Upper lobe of left lung (tissue), 6 donors: ENCODE results near the gene SOX10. TPM values are rescaled to one million over a fixed set of nuclear protein-coding genes. Genes with fewer than 3 reads are reported as not detected.

Experiments
- ATAC-seq, 2 donors: fragments of 200-7000 bp; cut with Tn5 transposase; one replicate each; pipeline ENCODE4 v1.9.1; 2022; ENCODE audit warnings: mild to moderate bottlenecking in 2 of 2, moderate library complexity in 2 of 2; ENCODE audit not compliant: low FRiP score in 2 of 2
- DNase-seq, 2 donors: peaks; one replicate each; pipeline ENCODE4 v3.0.0-alpha.2; 2019 to 2020
- H3K27ac ChIP-seq, 4 donors: fragments of 200-600 bp; sonication (generic); one replicate each; pipeline ENCODE4 v1.5.1; 2016 to 2019
- H3K27me3 ChIP-seq, 4 donors: fragments of 200-600 bp; sonication (generic); one replicate each; pipeline ENCODE4 v1.5.1; 2017 to 2019
- H3K36me3 ChIP-seq, 4 donors: fragments of 200-600 bp; sonication (generic); one replicate each; pipeline ENCODE4 v1.5.1; 2016 to 2019
- H3K4me1 ChIP-seq, 4 donors: fragments of 200-600 bp; sonication (generic); one replicate each; pipeline ENCODE4 v1.5.1; 2018 to 2019
- H3K4me3 ChIP-seq, 4 donors: fragments of 200-600 bp; sonication (generic); one replicate each; pipeline ENCODE4 v1.5.1; 2017 to 2019; ENCODE audit warnings: mild to moderate bottlenecking in 2 of 4, moderate library complexity in 1 of 4
- H3K9me3 ChIP-seq, 4 donors: fragments of 200-600 bp; sonication (generic); one replicate each; pipeline ENCODE4 v1.5.1; 2018 to 2019
- EP300 ChIP-seq, 4 donors: sonication (generic); formaldehyde crosslinking; IDR thresholded peaks; one replicate each; pipeline ENCODE4 v1.5.1; 2017; ENCODE audit warnings: antibody characterized with exemption in 4 of 4, control low read depth in 2 of 4
- POLR2A ChIP-seq, 4 donors: fragments of 450-650 bp; IDR thresholded peaks; one replicate each; pipeline ENCODE4 v1.5.1; 2016 to 2017; ENCODE audit warnings: antibody characterized with exemption in 4 of 4, mild to moderate bottlenecking in 2 of 4
- POLR2AphosphoS5 ChIP-seq, 2 donors: sonication (generic); formaldehyde crosslinking; IDR thresholded peaks; one replicate each; pipeline ENCODE4 v1.5.1; 2017; ENCODE audit warnings: antibody characterized with exemption in 2 of 2
- WGBS, 2 donors: methylation state at CpG; one replicate each; pipeline ENCODE4 v1.1.5; 2017 to 2018; 5-methylcytosine and 5-hydroxymethylcytosine counted together
- total RNA-seq, 6 donors: library from RNA; depleted of rRNA in 4 of 6; stranded (reverse); fragments of >200 nt in 4 of 6; gene quantifications; one replicate each; pipeline versions ENCODE4 v1.1.0 to v1.2.1, GENCODE V29; 2016 to 2021
- TF ChIP-seq, protein P1 (sequence below), 6 experiments: fragments of 450-650 bp in 4 of 6; fragments of 200-600 bp in 2 of 6; sonication (generic) in 2 of 6; IDR thresholded peaks; one replicate each; pipeline ENCODE4 v1.5.1; 2016 to 2019; ENCODE audit warnings: antibody characterized with exemption in 6 of 6
- donor health status: DM: no; HTN: no; CAD: no; lungs with moderate emphysema.
- donor health status: DM: no; HTN: yes; CAD: no; lungs with severe emphysema.

The SOX10 gene
- total RNA-seq, 6 donors from 2014 or later: 0.15 TPM; not detected in 5

DNA sequence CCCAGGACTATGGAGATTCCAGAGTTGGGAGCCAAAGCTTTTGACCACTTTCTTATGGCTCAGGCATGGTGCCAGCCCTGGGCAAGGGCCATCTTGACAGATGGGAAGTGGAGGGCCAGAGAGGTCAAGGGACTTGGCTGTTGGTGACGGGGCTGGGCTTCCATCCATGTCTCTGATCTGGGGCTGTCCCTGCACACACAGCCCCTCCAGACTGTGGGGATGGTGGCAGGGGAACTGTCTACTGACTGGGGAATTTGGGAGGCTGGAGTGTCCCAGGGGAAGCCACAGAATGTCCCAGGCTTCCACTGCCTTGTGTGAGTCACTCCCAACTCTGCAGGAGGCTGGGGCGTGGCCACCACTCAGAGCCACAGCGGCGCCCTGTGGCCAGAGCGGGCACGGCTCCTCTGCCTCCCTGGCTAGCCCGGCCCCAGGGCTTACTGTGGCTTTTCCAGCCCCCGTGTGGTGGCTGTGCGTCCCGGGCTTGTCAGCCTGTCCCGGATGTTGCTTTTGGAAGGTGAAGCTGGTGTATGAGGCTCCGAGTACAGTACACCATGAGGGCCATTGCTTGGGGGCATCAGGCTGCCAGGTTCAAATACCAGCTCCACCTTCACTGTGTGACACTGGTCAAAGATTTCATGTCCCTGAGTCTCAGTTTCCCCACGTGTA, 50.5 kb downstream of the SOX10 start:
- peak overlapping the region; percentile 45 to 80 (median 64) for H3K27ac ChIP-seq
- peaks cover 0 to 61% (median 23%) of the 10 kb centered on the region in 4 donors for H3K36me3 ChIP-seq
- no peak overlapping the region for H3K4me3 ChIP-seq
- 4 to 28% methylated on average over 2 to 13 of the region's 13 CpGs for WGBS, 2 donors
- DNase-seq (peak; percentile 97), ATAC-seq (peak; percentile 96 to 97)
- H3K4me1 ChIP-seq: peaks cover 30 to 54% (median 46%) of the 10 kb centered on the region in 4 donors
- H3K27me3 ChIP-seq: no peaks in the 10 kb centered on the region
- no peak for TF ChIP-seq EP300 (IDR thresholded peaks at IDR 0.05)
- TF ChIP-seq, protein P1, sequence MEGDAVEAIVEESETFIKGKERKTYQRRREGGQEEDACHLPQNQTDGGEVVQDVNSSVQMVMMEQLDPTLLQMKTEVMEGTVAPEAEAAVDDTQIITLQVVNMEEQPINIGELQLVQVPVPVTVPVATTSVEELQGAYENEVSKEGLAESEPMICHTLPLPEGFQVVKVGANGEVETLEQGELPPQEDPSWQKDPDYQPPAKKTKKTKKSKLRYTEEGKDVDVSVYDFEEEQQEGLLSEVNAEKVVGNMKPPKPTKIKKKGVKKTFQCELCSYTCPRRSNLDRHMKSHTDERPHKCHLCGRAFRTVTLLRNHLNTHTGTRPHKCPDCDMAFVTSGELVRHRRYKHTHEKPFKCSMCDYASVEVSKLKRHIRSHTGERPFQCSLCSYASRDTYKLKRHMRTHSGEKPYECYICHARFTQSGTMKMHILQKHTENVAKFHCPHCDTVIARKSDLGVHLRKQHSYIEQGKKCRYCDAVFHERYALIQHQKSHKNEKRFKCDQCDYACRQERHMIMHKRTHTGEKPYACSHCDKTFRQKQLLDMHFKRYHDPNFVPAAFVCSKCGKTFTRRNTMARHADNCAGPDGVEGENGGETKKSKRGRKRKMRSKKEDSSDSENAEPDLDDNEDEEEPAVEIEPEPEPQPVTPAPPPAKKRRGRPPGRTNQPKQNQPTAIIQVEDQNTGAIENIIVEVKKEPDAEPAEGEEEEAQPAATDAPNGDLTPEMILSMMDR (IDR thresholded peaks at IDR 0.05): peak; percentile 95 to 99 (median 98)
- no peak for TF ChIP-seq POLR2A (IDR thresholded peaks at IDR 0.05)
- TF ChIP-seq POLR2AphosphoS5 (IDR thresholded peaks at IDR 0.05): peak; percentile 39 to 53
- H3K9me3 ChIP-seq: no peaks in the 10 kb centered on the region

DNA sequence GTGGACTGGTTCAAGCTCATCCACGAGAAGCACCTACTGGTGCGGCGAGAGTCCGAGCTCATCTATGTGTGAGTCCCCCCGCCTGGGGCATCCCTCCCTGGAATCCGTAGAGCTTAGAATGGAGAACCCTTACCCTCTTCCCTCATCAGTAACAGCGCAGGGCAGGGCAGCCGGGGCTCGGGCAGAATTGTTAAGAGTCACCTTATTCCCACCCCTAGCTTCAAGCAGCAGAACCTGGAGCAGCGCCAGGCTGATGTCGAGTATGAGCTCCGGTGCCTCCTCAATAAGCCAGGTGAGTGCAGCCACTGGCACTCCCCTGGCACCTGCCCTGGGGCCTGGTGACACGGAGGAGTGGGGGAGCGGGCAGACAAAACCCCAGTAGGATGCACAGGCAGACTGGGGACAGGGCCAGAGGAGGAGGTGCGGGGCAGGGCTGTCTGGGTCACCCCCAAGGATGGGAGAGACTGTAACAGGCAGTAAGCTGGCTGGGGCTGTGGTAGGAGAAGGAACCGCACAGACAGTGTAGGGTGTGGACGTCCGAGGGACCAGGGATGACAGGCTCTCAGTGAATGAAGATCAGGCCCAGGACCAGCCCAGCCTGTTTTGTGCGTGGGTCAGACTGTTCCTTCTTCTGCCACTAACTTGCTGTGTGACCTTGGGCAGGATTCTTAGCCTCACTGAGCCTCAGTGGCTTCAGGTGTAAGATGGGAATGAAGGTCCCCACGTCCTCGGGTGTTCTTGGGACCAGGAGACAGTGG, 51.4 kb downstream of the SOX10 start:
- H3K27me3 ChIP-seq: no peaks in the 10 kb centered on the region
- DNase-seq (peak in 1 of 2 donors; percentile 89), ATAC-seq (peak; percentile 2 to 5)
- H3K4me1 ChIP-seq: peaks cover 30 to 54% (median 46%) of the 10 kb centered on the region in 4 donors
- WGBS, 2 donors: 63 to 67% methylated on average over 9 to 15 of the region's 21 CpGs
- H3K4me3 ChIP-seq: no peak overlapping the region
- no peaks in the 10 kb centered on the region for H3K9me3 ChIP-seq
- H3K36me3 ChIP-seq: peaks cover 0 to 66% (median 25%) of the 10 kb centered on the region in 4 donors
- TF ChIP-seq, protein P1 (IDR thresholded peaks at IDR 0.05): no peak
- TF ChIP-seq EP300 (IDR thresholded peaks at IDR 0.05): no peak
- no peak for TF ChIP-seq POLR2A (IDR thresholded peaks at IDR 0.05)
- TF ChIP-seq POLR2AphosphoS5 (IDR thresholded peaks at IDR 0.05): no peak
- peak overlapping the region; percentile 45 to 80 (median 64) for H3K27ac ChIP-seq

DNA sequence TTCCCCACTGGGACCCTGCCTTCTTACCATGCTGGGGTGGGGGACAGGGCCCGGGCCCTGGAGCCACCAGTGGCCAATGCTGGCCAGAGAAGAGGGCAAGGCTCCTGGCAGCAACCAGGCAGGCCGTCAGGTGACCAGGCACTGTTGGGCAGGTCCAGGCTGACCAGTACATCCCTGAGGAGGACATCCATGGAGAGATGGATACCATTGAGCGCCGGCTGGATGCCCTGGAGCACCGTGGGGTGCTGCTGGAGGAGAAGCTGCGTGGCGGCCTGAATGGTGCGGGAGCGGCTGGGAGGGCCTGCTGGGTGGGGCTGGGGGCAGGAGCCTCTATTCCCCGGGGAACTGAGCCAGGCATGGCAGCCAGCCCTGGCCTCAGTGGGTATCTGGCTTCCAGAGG, 52.0 kb downstream of the SOX10 start:
- H3K27ac ChIP-seq: peak overlapping the region in 3 of 4 donors; percentile 45 to 80 (median 55)
- DNase-seq: peak in 1 of 2 donors; percentile 70
- H3K9me3 ChIP-seq: no peaks in the 10 kb centered on the region
- H3K4me3 ChIP-seq: no peak overlapping the region
- TF ChIP-seq POLR2A (IDR thresholded peaks at IDR 0.05) (no peak), POLR2AphosphoS5 (IDR thresholded peaks at IDR 0.05) (no peak), EP300 (IDR thresholded peaks at IDR 0.05) (no peak)
- TF ChIP-seq, protein P1 (IDR thresholded peaks at IDR 0.05): no peak
- peaks cover 0 to 66% (median 25%) of the 10 kb centered on the region in 4 donors for H3K36me3 ChIP-seq
- peaks cover 30 to 54% (median 46%) of the 10 kb centered on the region in 4 donors for H3K4me1 ChIP-seq
- ATAC-seq: peak in 1 of 2 donors; percentile 0
- no peaks in the 10 kb centered on the region for H3K27me3 ChIP-seq
- WGBS, 2 donors: 59 to 90% methylated on average over 7 of the region's 10 CpGs

DNA sequence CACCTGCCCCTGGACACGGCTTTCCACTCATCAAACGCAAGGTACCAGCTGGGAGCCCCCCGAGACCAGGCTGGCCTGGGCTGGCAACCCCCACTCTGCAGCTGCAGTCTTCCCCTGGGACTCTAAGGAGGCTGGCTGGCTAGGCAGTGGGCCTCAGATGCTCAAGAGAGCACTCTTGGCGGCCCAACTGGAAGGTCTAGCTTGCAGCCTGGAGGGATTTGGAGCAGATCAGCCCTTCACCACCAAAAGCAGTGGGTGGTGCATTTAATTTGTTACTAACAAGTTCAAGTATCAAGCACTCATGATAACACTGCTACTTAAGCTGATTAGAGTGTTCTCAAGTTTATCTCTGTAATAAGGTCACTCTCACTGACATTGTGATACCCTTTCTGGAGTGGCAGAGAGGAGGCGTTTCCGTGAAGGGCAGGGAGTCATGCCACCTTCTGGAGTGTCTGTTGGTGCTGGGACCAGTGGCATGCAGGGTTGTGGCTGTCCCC, 52.4 kb downstream of the SOX10 start:
- peak in 1 of 2 donors; percentile 35 for ATAC-seq
- H3K27ac ChIP-seq: peak overlapping the region in 3 of 4 donors; percentile 45 to 80 (median 55)
- no peaks in the 10 kb centered on the region for H3K9me3 ChIP-seq
- 73 to 81% methylated on average over 6 of the region's 6 CpGs for WGBS, 2 donors
- peak in 1 of 2 donors; percentile 68 for DNase-seq
- H3K27me3 ChIP-seq: no peaks in the 10 kb centered on the region
- no peak overlapping the region for H3K4me3 ChIP-seq
- peaks cover 30 to 54% (median 46%) of the 10 kb centered on the region in 4 donors for H3K4me1 ChIP-seq
- TF ChIP-seq, protein P1 (IDR thresholded peaks at IDR 0.05): no peak
- peak in 1 of 4 donors; percentile 90 for TF ChIP-seq EP300 (IDR thresholded peaks at IDR 0.05)
- peak; percentile 42 to 70 for TF ChIP-seq POLR2AphosphoS5 (IDR thresholded peaks at IDR 0.05)
- H3K36me3 ChIP-seq: peaks cover 0 to 66% (median 28%) of the 10 kb centered on the region in 4 donors
